Central memory CD8-positive, alpha-beta T cell (primary cell): ENCODE measurements around the gene SBNO2.

Source experiments
- ATAC-seq: fragments of 150-1000 bp; cut with Tn5 transposase; replicated peaks from 2 replicates; pipeline ENCODE4 v1.10.0; 2022; ENCODE audit warnings: mild to moderate bottlenecking, moderate FRiP score, moderate number of reproducible peaks; ENCODE audit not compliant: poor library complexity, severe bottlenecking; ENCODE audit errors: extremely low read depth
- DNase-seq, 2 donors: peaks; one replicate each; pipeline ENCODE4 v3.0.0; 2021; ENCODE audit warnings: low spot score in 2 of 2
- H3K27ac Mint-ChIP-seq: one replicate; pipeline ENCODE4 v1.8.0; 2022; ENCODE audit warnings: low read depth, mild to moderate bottlenecking, moderate library complexity, mixed read lengths
- H3K27me3 Mint-ChIP-seq: one replicate; pipeline ENCODE4 v1.8.0; 2022; ENCODE audit warnings: mixed read lengths
- H3K36me3 Mint-ChIP-seq: one replicate; pipeline ENCODE4 v1.8.0; 2022; ENCODE audit warnings: mild to moderate bottlenecking, moderate library complexity, mixed read lengths; ENCODE audit not compliant: insufficient read depth
- H3K4me1 Mint-ChIP-seq: one replicate; pipeline ENCODE4 v1.8.0; 2022; ENCODE audit warnings: mixed read lengths
- H3K4me3 Mint-ChIP-seq: one replicate; pipeline ENCODE4 v1.8.0; 2022; ENCODE audit warnings: mild to moderate bottlenecking, moderate library complexity, mixed read lengths
- H3K9me3 Mint-ChIP-seq: one replicate; pipeline ENCODE4 v1.8.0; 2022; ENCODE audit warnings: mixed read lengths

The SBNO2 gene

DNA sequence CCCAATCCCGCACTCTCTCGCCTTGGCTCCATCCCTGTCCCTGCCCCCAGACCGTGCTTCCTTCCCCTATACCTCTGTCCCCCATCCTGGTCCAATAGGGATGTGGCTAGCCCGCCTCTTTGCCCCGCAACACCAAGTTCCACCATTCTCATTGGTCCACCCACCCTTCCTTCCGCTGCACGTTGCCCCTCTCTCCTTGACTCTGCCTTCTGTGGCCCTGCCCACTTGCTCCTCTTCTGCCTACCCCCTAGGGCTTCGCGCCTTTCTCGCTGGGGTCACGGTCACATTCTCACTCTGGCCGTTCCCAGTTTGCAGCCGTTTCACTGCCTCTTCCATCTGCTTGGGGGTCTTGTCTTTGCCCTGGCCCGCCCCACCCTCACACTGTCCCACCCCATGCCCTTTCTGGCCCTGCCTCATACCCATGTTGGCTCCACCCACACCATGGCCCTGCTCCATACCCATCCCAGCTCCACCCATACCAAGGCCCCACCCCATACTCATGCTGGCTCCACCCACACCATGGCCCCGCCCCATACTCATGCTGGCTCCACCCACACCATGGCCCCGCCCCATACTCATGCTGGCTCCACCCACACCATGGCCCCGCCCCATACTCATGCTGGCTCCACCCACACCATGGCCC, 111.6 kb downstream of the SBNO2 start:
- no peak for DNase-seq
- H3K4me1 Mint-ChIP-seq: peaks cover 44% of the 10 kb centered on the region
- no peak overlapping the region for H3K4me3 Mint-ChIP-seq
- ATAC-seq: no peak
- peaks cover 17% of the 10 kb centered on the region for H3K36me3 Mint-ChIP-seq
- H3K27me3 Mint-ChIP-seq: no peaks in the 10 kb centered on the region
- peak overlapping the region; percentile 55 for H3K27ac Mint-ChIP-seq
- no peaks in the 10 kb centered on the region for H3K9me3 Mint-ChIP-seq

DNA sequence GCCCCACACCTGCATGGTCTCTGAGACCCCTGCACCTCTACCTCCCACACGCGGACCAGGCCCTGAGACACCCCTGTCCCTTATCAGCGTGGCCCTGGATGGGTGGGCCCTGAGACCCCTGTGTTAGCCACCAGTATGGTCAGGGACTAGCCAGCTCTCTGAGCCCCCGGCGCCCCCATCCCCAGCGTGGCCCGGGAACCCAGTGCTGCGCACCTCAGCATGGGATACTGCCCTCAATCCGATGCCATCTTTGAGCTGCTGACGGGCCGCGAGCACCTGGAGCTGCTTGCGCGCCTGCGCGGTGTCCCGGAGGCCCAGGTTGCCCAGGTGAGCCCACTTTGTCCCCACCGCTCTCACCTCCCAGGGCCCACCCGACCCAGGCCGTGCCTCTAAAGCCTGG, 112.1 kb downstream of the SBNO2 start:
- Mint-ChIP-seq H3K36me3 (peaks cover 19% of the 10 kb centered on the region), H3K27ac (peak overlapping the region; percentile 55)

GRCh38 chr19:1060689-1061088, 113.4 kb downstream of the SBNO2 start:
- H3K4me1 Mint-ChIP-seq: peaks cover 46% of the 10 kb centered on the region
- no peaks in the 10 kb centered on the region for H3K27me3 Mint-ChIP-seq
- DNase-seq (no peak), ATAC-seq (no peak)
- peaks cover 22% of the 10 kb centered on the region for H3K36me3 Mint-ChIP-seq
- H3K9me3 Mint-ChIP-seq: no peaks in the 10 kb centered on the region
- no peak overlapping the region for H3K4me3 Mint-ChIP-seq
- no peak overlapping the region for H3K27ac Mint-ChIP-seq

More for the DNA sequence above, 112.1 kb downstream of the SBNO2 start:
- DNase-seq: no peak
- no peaks in the 10 kb centered on the region for H3K9me3 Mint-ChIP-seq
- H3K4me1 Mint-ChIP-seq: peaks cover 48% of the 10 kb centered on the region
- no peak for ATAC-seq
- no peaks in the 10 kb centered on the region for H3K27me3 Mint-ChIP-seq
- H3K4me3 Mint-ChIP-seq: no peak overlapping the region

DNA sequence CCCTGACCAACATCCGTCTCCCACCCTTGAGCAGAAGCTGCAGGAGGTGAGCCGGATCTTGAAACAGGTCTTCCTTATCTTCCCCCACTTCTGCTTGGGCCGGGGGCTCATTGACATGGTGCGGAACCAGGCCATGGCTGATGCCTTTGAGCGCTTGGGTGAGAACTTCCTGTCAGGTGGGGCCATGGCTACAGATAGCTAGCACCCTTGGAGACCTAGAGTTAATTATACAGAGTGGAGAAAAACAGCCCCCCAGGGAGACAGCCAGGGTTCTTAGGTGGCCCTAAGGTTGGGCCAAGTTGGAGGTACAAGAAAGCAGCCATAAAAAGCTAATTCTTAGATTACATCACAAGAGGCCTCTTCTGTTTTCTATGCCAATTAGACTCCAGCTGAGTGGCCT, 116.0 kb downstream of the SBNO2 start:
- DNase-seq: no peak
- Mint-ChIP-seq H3K36me3 (peaks cover 21% of the 10 kb centered on the region), H3K4me1 (peaks cover 24% of the 10 kb centered on the region), H3K9me3 (no peaks in the 10 kb centered on the region), H3K27ac (peak overlapping the region; percentile 62), H3K4me3 (no peak overlapping the region), H3K27me3 (no peaks in the 10 kb centered on the region)
- no peak for ATAC-seq
